ENCODE data around the gene SDC4. TPM values are rescaled to one million over a fixed set of nuclear protein-coding genes. Genes with fewer than 3 reads are reported as not detected.

SDC4 gene
- total and polyA plus RNA-seq, 9 of the 15 experiments (the other 6 are each of a cell fraction or from before 2014, with no cell fraction given), result 2.1 to 10.7 (median 6.3) TPM

- H3K9ac ChIP-seq (ENCODE audit: insufficient read depth in 1 of 2, low read depth in 2 of 2, low read length in 2 of 2), result no peak overlapping the region
- no TSS peak for BruUV-seq (replicated peaks)
- in situ Hi-C loops (cut with MboI), result no loop called here
- intact Hi-C loops (cut with micrococcal nuclease), result no loop called here
- H3K9me3 ChIP-seq (replicated peaks; ENCODE audit: control insufficient read depth, insufficient read depth, low read depth, low read length), result no peaks in the 10 kb centered on the region
- POLR2A ChIA-PET, result no interaction called here
- 9% methylated on average over 5 of the region's 5 CpGs for WGBS (ENCODE audit: insufficient coverage, low coverage, missing lambda C conversion rate)
- DNase-seq (ENCODE audit: extremely low read depth in 1 of 4, low spot score in 3 of 4) (no peak), ATAC-seq (no peak), FAIRE-seq (no peak)
- no peak overlapping the region for H2AFZ ChIP-seq (ENCODE audit: low read depth, low read length)
- peaks cover 10 to 11% of the 10 kb centered on the region in 2 experiments; a peak in 4 of 5 replicates for H3K4me1 ChIP-seq (replicated peaks in 1 of 2; ENCODE audit: control insufficient read depth in 2 of 2, insufficient read depth in 2 of 2, low read length in 2 of 2)
- peaks cover 14 to 65% of the 10 kb centered on the region in 2 experiments; a peak in 4 of 5 replicates for H3K27me3 ChIP-seq (ENCODE audit: control insufficient read depth in 2 of 2, insufficient read depth in 2 of 2, low read length in 2 of 2)
- no peaks in the 10 kb centered on the region for H3K36me3 ChIP-seq (ENCODE audit: control insufficient read depth, insufficient read depth, low read length)
- peaks cover 5% of the 10 kb centered on the region; the same call in 1 of the 2 replicates for H4K20me1 ChIP-seq (replicated peaks; ENCODE audit: control insufficient read depth, insufficient read depth, low read length)
- H3K79me2 ChIP-seq (ENCODE audit: control insufficient read depth, insufficient read depth, low read length), result no peaks in the 10 kb centered on the region
- no peak overlapping the region for H3K4me3 ChIP-seq
- H3K9me1 ChIP-seq (ENCODE audit: control insufficient read depth, insufficient read depth, low read length), result no peaks in the 10 kb centered on the region
- CTCF ChIA-PET (ENCODE audit: low intra/inter-chr PET ratio), result interaction anchor here (2.4 kb wide), 1 partner anchor 278 kb away, joined by 7 read pairs; no protein-coding TSS in a partner anchor
- no peak overlapping the region for H3K4me2 ChIP-seq (ENCODE audit: insufficient read depth, low read length)
- TF ChIP-seq ZFP1 (CRISPR knock-in tag; IDR thresholded peaks at IDR 0.05), result no peak
- peak; percentile 92 for TF ChIP-seq ZFP36 (IDR thresholded peaks at IDR 0.05; ENCODE audit: low read depth, low read length, partially characterized antibody)
- TF ChIP-seq XRCC4 (IDR thresholded peaks at IDR 0.05; ENCODE audit: extremely low read depth, insufficient read depth, insufficient read length), result no peak
- no peak overlapping the region for H3K27ac ChIP-seq (ENCODE audit: extremely low read depth, low read depth, low read length)
These were observed 59.4 kb downstream of the SDC4 start for GRCh38 chr20:45288860-45289259.

GRCh38 chr20:45288376-45288775 lies 59.8 kb downstream of the SDC4 start:
- intact Hi-C loops (cut with micrococcal nuclease), result no loop called here
- no peak overlapping the region; a peak in 1 of 4 replicates for H3K9ac ChIP-seq (ENCODE audit: insufficient read depth in 1 of 2, low read depth in 2 of 2, low read length in 2 of 2)
- no peaks in the 10 kb centered on the region for H3K9me1 ChIP-seq (ENCODE audit: control insufficient read depth, insufficient read depth, low read length)
- DNase-seq (ENCODE audit: extremely low read depth in 1 of 4, low spot score in 3 of 4) (no peak), ATAC-seq (no peak), FAIRE-seq (no peak)
- WGBS (ENCODE audit: insufficient coverage, low coverage, missing lambda C conversion rate), result 2% methylated on average over 4 of the region's 4 CpGs
- H3K9me3 ChIP-seq (replicated peaks; ENCODE audit: control insufficient read depth, insufficient read depth, low read depth, low read length), result no peaks in the 10 kb centered on the region
- in situ Hi-C loops (cut with MboI), result no loop called here
- no peak overlapping the region for H2AFZ ChIP-seq (ENCODE audit: low read depth, low read length)
- ChIA-PET POLR2A (interaction anchor here (0.6 kb wide), 1 partner anchor 26 kb away, joined by 3 read pairs; no protein-coding TSS in a partner anchor), CTCF (ENCODE audit: low intra/inter-chr PET ratio) (no interaction called here)
- H3K27ac ChIP-seq (ENCODE audit: extremely low read depth, low read depth, low read length), result no peak overlapping the region
- BruUV-seq (replicated peaks), result no TSS peak
- H3K79me2 ChIP-seq (ENCODE audit: control insufficient read depth, insufficient read depth, low read length), result no peaks in the 10 kb centered on the region
- peaks cover 6 to 9% of the 10 kb centered on the region in 2 experiments; a peak in 4 of 5 replicates for H3K4me1 ChIP-seq (replicated peaks in 1 of 2; ENCODE audit: control insufficient read depth in 2 of 2, insufficient read depth in 2 of 2, low read length in 2 of 2)
- H3K4me3 ChIP-seq, result no peak overlapping the region
- H4K20me1 ChIP-seq (replicated peaks; ENCODE audit: control insufficient read depth, insufficient read depth, low read length), result peaks cover 5% of the 10 kb centered on the region; the same call in 1 of the 2 replicates
- H3K27me3 ChIP-seq (ENCODE audit: control insufficient read depth in 2 of 2, insufficient read depth in 2 of 2, low read length in 2 of 2), result peaks cover 14 to 67% of the 10 kb centered on the region in 2 experiments; a peak in 4 of 5 replicates
- H3K4me2 ChIP-seq (ENCODE audit: insufficient read depth, low read length), result no peak overlapping the region
- no peaks in the 10 kb centered on the region for H3K36me3 ChIP-seq (ENCODE audit: control insufficient read depth, insufficient read depth, low read length)
- TF ChIP-seq NFATC3 (IDR thresholded peaks at IDR 0.05) (no peak), ATF2 (CRISPR knock-in tag; IDR thresholded peaks at IDR 0.05) (no peak), MTA2 (IDR thresholded peaks at IDR 0.05; ENCODE audit: low read depth) (no peak), ZSCAN29 (IDR thresholded peaks at IDR 0.05) (no peak), CBFA2T2 (conservative IDR thresholded peaks at IDR 0.05) (no peak), NFIX (CRISPR knock-in tag; IDR thresholded peaks at IDR 0.05; ENCODE audit: low read depth) (no peak), ZBTB2 (IDR thresholded peaks at IDR 0.05) (no peak), ZNF507 (tag; conservative IDR thresholded peaks at IDR 0.05) (no peak)

Measured in K562 (cell line).